Measurements from ENCODE around the gene MVB12B. TPM values are rescaled to one million over a fixed set of nuclear protein-coding genes. Genes with fewer than 3 reads are reported as not detected.

The MVB12B gene
- total RNA-seq, 1 donor from 2014 or later: 1.8 TPM

DNA sequence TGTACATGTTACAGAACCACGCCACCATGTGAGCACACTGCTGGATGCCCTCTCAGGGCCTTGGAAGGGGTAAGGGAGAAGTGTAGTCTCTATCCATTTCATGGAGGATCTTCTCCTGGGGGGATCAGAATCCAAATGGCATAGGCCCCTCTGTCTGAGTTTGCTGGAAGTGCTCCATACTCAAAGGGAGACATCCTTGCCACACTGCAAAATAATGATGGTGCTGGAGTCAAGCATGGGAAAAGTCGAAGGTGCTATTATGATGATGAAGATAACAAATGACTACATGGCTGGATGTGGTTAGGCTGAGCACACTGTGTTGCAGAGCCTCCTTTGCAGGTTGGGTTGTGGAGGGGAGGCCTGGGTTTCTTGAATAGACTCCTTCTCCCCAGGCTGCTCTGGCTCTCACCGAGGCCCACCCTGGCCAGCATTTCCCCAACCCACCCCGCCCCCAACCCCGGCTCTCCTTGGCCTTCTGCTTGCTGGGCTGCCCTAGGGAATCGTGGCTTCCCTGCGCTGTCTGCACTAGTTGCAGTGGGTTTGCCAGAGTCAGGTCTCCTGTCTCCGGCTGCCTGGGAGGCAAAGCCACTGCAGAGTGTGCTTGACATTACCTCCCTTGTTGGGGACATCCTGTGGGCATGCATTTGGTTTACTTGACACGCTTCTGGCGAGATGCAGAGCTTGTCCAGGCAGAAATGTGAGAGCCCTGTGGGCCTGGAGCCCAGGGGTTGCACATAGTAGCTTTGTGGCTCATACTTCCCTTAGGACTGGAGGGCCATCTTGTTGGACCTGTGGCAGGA is 3.0 kb downstream of the MVB12B start:
- no peak for DNase-seq (ENCODE audit: low read depth, low spot score)

DNA sequence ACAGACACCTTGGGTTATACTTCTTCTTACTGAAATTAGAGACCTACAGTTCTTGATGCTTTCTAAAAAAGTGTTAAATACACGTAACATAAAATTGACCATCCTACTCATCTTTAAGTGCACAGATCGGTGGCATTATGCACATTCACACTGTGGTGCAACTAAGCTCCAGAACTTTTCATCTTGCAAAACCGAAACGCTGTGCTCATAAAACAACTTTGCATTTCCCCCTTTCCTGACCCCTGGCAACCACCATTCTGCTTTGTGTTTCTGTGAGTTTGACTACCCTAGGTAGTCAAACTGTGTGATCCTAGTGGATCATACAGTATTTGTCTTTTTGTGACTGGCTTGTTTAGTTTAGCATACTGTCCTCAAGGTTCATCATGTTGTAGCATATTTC is 3.9 kb downstream of the MVB12B start:
- DNase-seq (ENCODE audit: low read depth, low spot score): no peak

DNA sequence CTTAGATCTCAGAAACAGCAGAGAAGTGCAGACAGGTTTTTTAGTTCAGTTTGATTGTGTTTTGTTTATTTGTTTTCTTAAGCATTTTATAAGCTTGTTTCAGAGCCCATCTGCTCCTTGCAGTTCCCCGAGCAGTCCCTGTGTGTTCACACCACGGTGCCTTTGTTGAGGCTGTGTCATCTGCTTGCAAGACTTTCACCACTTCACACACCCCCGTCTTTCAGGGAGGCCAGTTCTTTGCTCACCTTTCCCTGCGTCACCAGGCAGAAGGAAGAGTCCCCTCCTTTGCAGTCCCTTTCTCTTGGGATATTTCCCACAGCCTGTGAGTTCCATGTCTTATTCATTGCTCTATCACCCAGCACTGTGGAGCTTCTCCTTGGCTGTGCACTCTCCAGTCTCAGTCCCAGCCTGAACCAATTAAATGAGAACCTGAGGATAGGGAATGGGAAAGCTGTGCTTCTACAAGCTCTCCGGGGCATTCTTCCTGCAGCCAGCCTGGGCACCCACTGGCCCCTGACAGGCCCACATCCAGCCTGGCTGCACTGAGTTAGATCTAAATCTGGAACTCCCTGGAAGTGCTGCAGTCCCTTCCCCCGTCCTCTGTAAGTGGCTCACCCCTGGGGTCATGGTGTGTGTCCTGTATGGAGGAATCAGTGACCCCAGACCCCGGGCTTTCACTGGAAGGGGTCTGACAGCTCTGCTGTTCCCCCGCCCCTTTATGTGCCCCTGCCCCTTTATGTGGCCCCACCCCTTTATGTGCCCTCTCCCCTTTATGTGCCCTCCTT is 5.5 kb downstream of the MVB12B start:
- DNase-seq (ENCODE audit: low read depth, low spot score): no peak

DNA sequence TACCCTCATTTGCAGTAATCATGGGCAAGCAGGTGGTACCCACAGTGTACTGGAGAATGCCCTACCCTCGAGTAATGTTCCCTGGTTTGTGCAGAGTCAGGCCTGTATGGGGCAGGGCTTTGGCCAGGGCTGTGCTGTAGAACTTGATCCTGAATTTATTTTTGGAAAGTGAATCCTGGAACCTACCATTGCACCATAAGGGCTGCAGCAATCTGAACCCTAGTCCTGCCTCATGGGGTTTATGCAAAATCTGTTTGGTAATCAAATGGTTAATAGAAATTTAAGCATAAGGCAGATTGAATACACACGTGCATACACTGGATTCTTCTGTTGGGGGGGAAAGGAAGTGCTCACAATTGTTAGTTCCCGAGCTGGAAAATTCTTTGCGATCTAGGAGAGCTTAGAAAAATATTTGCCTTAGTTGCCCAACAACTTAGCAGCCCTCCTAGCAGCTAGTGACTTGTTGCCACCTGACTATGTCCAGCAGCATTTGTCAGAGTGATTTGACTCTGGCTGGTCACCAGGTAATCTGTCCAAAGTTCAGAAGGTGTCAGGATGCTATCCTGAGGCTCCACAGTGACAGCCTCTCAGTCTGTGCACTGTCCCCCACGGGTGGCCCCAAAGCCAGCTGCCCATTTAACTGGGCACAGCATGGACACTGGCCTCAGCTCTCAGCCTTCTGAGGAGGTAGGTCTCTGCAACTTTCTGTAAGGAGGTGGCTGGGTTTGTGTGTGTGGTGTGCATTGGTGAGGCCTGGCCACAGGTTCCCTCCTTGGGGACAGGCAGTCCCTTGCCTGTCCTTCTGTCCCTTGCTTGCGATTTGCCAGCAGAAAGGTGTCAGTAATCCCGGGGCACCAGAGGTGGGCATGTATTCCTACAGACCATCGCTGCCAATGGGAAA is 8.3 kb downstream of the MVB12B start:
- peak; percentile 59 for DNase-seq (ENCODE audit: low read depth, low spot score)

DNA sequence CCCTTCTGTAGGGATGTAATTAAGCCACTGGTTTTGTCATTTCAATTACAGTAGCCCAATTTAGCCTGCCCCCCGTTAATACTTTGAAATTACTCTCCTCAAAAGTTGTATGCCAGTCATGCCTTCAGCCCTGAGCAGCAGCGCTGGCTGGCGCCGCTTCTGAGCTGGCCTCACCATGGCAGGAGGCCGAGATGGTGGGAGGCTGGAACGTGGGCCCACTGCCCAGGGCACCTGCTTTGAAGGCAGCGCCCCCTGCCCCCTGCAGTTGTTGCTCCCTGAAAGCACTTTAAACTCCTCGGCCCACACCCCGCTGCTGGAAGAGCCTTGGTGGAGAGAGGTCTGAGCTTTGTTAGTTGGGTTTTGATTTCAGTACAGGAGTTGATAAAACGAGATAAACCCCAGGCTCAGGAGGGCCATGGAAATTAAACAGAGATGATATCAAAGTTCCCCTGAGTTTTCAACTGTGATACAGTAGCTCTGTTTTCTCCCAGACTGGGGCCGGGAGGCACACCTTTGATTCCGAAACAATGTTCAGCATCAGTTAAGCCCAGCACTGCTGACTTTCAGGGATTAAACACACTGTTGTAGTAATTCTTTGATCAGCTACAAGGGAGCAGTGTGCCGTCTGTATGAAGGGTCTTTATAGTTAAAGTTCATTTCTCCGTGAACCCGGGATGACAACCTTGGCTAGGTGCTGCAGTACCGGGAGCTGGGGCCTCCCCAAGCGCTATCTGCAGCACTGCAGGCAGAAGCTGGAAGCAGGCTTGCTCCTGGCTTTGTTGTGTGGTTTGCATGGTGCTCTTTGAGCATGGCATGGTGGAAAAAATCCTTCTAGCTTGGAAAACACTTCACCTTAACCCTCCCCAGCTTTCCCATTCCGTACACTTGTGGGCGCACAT is 9.5 kb downstream of the MVB12B start:
- no peak for DNase-seq (ENCODE audit: low read depth, low spot score)

DNA sequence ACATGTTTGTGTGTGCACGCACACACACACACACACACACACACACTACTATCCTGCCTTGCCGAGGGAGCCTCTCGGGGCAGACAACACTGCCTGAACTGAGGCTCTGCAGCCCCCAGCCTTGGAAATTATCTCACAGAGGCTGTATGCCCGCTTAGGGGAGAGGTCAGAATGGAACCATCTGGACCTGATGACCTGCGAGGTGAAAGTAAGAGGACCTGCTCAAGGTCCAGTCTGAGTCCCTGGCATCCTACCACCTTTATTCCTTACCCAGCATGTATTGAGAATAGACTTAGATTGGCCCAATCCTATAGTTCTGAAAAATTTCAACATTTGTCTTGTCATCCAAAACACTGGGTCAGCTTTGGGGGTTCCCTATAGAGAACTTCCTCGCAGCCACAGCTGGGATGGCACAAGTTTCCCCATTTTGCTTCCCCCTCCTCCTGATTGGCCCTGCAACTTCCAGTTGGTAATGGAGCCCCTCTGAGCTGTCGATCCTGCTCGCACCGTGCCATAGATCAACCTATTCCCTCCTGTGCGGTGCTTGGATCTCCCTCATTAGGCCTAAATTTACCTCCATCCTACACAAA is 10.2 kb downstream of the MVB12B start:
- no peak for DNase-seq (ENCODE audit: low read depth, low spot score)

DNA sequence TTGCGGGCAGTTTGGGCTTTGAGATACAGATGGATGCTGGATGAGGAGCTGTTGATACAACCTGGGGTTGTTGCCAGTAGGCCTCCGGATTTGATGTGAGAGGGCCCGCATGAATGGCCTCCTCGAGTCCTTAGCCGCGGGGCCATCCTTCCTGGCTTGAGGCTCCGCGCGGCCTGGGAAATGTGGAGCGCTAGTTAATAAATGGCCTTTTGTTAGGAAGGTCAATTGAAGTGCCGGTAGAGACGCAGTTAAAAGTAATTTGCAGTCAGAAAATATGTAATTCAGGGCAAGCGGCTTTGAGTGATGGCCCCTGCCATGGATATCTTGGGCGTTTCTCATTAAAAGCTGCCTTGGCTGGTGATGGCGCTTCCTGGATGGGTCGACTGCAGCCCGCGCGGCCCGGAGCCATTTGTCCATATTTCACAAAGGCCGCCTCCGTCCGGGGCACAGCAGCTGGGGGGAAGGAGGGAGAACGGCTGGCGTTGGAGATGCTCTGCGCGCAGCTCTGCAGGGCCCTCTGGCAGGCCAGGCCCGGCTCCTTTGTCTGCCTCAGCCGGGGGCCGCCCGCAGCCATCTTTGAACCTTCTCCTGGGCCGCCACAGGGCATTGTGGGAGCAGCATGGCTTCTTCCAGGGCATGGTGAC is 11.2 kb downstream of the MVB12B start:
- DNase-seq (ENCODE audit: low read depth, low spot score): no peak

DNA sequence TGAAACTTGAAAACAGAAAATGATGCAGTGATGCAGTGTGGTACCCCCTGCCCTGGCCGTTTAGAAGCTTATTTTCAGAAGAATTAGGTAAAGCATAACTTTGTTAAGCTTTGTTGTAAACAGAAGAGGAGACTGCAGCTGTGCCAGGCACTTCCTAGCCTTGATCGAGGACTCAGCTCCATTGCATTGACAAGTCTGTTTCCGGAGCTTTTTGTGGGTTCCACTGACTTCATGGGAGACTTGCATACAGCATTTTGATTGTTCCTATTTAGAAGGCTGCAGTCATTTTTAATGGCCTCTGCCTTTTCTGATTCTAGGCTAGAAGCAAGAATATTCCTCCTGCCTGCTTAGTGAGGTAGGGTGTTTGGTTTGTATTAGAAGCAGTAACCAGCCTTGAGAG is 12.3 kb downstream of the MVB12B start:
- DNase-seq (ENCODE audit: low read depth, low spot score): no peak

DNA sequence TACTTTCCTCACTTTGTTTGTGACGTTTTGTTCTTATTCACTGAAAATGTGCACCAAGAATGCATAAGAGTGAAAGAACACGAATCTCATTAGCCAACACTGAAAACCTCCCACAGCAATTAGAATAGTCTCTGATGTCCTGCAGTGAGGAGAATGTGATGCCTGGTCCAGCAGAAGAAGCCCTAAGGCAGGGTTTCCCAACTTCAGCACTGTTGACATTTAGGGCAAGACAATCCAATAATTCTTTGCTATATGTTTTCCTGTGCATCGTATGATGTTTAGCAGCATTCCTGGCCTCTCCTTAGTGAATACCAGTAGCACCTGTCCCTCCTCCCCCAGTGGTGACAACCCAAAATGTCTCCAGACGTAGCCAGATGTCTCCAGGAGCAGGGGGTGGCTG is 14.8 kb downstream of the MVB12B start:
- DNase-seq (ENCODE audit: low read depth, low spot score): no peak

DNA sequence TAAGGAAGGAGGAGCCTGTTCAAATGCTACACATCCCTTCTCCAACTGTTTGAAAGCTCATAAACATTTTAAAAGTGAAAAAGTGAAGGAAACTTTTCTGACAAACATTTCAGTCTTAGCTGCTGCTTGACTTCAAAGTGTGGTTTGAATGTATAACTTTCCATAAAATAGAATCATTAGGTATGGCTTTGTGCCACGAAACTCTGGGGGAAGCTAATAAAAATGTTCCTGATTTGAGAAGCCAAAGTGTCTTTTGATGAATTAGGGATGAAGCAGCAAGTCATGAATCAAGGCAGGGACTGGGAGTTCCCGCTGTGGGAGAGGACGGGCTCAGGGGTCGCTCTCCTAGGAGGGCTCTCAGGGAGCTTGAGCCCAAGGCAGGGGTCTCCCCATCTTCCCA is 15.3 kb downstream of the MVB12B start:
- no peak for DNase-seq (ENCODE audit: low read depth, low spot score)

DNA sequence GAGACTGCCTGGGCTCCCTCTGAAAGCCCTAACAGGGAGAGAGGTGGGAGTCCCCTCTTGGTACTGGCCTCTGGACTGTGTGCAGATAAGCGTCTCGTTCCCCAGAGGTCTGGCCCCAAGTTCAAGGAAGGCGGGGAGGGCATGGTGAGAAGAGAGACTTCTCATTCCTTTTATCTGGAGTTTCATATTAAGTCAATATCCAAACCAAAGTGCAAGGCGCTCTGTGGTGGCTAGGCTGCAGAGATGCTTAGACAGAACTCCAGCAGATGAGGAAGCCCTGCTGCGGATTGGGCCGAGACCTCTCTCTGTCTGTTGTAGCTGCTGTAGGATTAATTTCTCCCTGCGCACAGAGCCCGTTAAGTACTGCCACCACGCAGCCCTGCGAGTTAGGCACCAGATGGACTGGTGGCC is 16.0 kb downstream of the MVB12B start:
- DNase-seq (ENCODE audit: low read depth, low spot score): no peak

DNA sequence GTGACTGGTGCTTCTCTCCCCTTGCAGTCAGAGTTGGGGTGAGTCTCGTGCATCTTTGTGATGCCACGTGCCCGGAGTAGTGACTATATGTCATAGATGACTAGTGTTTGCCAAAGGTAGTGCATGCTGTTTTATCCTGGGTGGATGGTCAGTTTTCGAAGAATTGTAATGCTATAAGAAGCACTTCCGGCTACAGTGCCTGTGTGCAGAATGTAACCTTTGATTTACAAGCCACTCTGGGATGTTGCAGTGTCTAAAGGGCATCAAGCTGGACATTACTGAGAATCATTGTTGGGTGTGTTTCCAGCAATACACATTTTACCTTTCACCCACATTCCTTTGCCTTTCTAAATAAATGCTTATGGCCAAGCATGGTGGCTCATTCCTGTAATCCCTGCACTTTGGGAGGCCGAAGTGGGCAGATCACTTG is 16.7 kb downstream of the MVB12B start:
- no peak for DNase-seq (ENCODE audit: low read depth, low spot score)

DNA sequence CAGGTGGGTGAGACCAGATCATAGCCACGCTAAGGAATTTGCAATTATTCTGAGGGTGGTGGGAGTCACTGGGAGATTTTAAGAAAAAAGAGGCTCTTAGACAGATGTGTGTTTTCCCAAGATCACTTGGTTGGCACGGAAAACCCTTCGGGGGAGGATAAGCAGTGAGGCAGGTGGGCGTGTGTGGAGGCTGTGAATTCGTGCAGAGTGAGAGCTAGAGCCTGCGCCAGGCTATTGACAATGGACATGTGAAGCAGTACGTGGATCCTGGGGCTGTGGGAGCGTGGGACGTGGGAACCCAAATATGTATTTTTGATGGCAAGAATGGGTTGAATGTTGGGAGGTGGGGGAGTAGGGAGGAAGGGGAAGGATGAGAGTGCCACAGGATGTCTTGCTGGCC is 19.4 kb downstream of the MVB12B start:
- DNase-seq (ENCODE audit: low read depth, low spot score): no peak

DNA sequence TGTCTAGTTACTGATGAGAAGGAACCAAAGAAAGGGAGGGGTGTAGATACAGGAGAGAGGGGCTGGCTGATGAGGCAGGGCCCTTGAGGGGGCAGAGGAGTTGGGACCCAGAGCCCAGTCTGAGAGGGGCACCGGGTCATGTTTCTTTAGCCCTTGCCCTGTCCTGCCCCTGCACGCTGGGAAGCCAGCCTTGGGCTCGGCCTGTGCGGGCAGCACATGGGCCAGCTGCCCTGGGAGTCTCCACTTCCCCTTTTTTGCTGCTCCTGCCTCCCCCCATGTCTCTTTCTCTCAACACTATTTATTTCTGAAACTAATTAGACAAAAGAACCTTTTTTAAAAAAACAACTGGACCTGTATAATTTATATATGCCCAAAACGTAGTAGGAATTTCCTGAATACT is 20.5 kb downstream of the MVB12B start:
- no peak for DNase-seq (ENCODE audit: low read depth, low spot score)

DNA sequence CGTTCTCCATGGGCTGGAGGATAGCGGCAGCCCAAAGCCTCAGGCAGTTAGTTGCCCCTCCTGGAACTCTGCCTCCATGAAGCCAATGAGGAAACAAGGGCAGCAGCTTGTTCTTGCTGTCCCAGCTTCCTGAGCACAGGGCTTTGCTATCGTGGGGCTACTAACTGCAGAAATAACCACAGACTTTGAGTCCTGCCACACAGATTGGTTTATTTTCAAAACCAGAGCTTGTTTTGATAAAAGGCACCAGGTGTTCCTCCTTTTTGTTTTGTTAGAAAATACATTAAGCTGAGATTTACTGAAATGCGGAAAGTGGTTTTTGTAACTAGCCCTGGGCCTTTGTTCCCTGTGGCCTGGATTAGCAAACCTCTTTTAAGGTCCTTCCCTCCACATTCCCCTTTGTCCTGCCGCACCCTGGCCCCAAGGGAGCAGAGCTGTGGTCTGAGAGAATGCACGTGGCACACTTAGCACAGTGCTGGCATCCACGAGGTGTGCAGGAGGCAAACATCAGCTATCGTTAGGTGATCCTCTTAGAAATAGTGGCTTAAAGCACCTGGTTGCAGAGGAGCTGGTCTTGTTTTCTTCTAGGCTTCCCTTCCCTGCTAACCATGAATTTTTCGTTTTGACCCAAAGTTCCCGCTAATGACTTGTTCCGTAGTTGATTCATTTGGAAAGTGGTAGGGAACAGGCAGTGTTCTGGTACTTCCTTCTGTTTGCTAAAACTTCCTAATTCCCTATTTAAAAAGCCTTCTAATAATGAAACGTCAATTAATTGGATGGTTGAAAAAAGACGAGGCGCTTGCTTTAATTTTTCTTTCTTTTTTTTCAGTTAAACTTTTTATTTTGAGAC is 21.5 kb downstream of the MVB12B start:
- no peak for DNase-seq (ENCODE audit: low read depth, low spot score)

DNA sequence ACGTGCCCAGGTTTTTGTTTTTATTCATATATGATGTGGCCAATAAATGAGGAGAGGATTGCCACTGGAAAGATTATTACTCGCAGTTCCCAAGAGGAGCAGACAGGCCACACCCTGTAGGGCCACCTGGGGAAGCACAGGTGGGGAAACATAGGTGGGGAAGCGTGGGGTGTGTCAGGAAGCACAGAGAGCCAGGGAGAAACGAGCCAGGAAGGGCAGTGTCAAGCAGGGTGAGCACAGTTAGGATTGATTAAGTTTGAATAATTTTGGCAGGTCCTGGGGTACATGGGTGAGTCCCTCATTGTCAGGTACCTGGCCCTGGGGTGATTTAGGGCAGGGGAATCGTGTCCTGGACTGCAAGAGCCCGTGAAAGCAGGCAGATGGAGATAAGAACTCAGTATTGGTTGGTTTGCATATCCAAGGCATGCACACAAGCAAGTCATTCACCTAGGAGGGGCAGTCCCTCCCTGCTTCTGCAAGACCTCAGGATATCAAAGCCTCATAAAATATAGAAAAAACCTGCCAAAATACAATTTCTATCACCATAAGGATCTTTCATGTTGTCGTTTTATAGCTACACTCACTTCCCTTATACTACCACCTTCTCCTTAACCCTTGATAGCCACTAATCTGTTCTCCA is 22.4 kb downstream of the MVB12B start:
- DNase-seq (ENCODE audit: low read depth, low spot score): no peak

DNA sequence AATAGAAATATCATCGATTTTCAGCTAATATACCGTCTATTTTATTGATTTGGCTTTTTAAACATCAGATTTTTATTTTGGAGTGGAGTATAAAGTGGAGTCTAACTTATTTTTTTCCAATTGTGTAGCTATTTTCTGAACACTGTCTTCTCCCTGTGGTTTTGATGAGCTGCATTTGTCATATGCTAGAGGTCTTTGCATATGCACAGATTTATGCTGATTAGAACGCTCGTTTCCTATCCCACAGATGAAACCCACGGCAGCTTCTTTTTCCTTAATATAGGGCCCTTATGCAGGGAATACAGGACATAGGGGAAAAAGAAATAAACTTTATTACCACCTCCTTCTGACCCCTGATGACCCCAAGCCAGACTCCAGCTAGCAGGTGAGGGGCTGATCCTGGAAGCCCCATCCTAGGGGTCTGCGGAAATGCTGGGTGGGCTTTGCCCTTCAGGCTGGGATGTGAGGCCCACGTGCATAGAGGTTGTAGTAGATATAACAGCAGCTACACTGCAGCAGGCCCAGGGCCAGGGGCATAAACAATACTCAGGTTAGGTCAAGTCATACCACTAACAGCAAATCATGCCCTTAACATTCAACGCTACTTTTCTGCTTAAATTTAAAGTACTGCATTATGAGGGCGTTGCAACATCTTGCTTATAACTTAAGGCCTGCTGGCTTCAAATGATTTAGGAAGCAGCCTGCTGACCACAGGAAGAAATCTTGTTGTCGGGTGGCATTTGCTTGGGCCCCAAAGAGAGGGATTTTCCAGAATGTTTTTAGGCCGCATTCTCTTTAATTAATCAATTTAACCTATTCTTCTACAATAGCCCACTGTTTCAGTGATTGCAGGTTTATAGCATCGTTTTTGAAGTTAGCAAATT is 28.5 kb downstream of the MVB12B start:
- DNase-seq (ENCODE audit: low read depth, low spot score): no peak
